K562 (cell line): ENCODE measurements around the gene ZBTB46. TPM values are rescaled to one million over a fixed set of nuclear protein-coding genes. Genes with fewer than 3 reads are reported as not detected.
"Not testable (repeated sequence)": the region's sequence is repeated elsewhere in the genome, so short reads cannot be mapped to it uniquely, and the experiment has no call there.

Experiments used
- ATAC-seq: fragments of 200-7000 bp; cut with Tn5 transposase; 3 replicates; pipeline ENCODE4 v1.9.1; 2020; ENCODE audit warnings: moderate library complexity
- BruUV-seq: library from RNA; stranded (reverse); fragments of 400-500 nt; replicated peaks from 2 replicates; lab custom pipeline; 2021; lab: Mats Ljungman, UMichigan
- CTCF ChIA-PET: fragments of 300-600 bp; formaldehyde crosslinking; extraction: SDS; loops from one replicate; lab custom pipeline; 2021; ENCODE audit warnings: low intra/inter-chr PET ratio; lab: Yijun Ruan, JAX
- POLR2A ChIA-PET: fragments of 300-600, 350-650 bp; sonication (Branson Sonifier 250); formaldehyde crosslinking; extraction: SDS; loops from one replicate; lab custom pipeline; 2021; ENCODE audit warnings: antibody characterized with exemption, inconsistent platforms; lab: Yijun Ruan, JAX
- DNase-seq, 4 experiments: peaks; one replicate each; pipeline versions ENCODE4 v3.0.0 to v3.0.0-alpha.2; 2011 to 2018; ENCODE audit warnings: low spot score in 3 of 4, mixed read lengths in 3 of 4; ENCODE audit errors: extremely low read depth in 1 of 4
- FAIRE-seq: peaks from 2 replicates; lab custom pipeline; 2011; peaks lifted over from hg19 to GRCh38; lab: Jason Lieb, UNC
- H2AFZ ChIP-seq: 2 replicates; pipeline ENCODE4 v1.6.0; 2011; ENCODE audit warnings: low read depth, low read length, control low read depth, inconsistent platforms
- H3K27ac ChIP-seq: fragments of 200-600 bp; 3 replicates; pipeline ENCODE4 v1.8.0; 2011; ENCODE audit warnings: low read depth, mild to moderate bottlenecking, control low read depth, inconsistent platforms, low read length, moderate library complexity, mixed read lengths; ENCODE audit errors: extremely low read depth
- H3K27me3 ChIP-seq, 2 experiments: fragments of 300-600 bp in 1 of 2; 2 replicates in 1 of 2; 3 replicates in 1 of 2; pipeline versions ENCODE4 v1.6.0 to v1.8.0; 2011; ENCODE audit warnings: inconsistent platforms in 2 of 2, low read length in 2 of 2, mild to moderate bottlenecking in 1 of 2, mixed read lengths in 1 of 2, moderate library complexity in 1 of 2; ENCODE audit not compliant: control insufficient read depth in 2 of 2, insufficient read depth in 2 of 2
- H3K36me3 ChIP-seq: fragments of 300-600 bp; 3 replicates; pipeline ENCODE4 v1.8.0; 2011; ENCODE audit warnings: mild to moderate bottlenecking, low read length, inconsistent platforms; ENCODE audit not compliant: control insufficient read depth, insufficient read depth
- H3K4me1 ChIP-seq, 2 experiments: fragments of 200-600 bp in 1 of 2; replicated peaks in 1 of 2; 2 replicates in 1 of 2; 3 replicates in 1 of 2; pipeline versions ENCODE4 v1.5.1 to v1.8.0; 2011; ENCODE audit warnings: inconsistent platforms in 2 of 2, low read length in 2 of 2, mild to moderate bottlenecking in 1 of 2, mixed read lengths in 1 of 2, moderate library complexity in 1 of 2; ENCODE audit not compliant: control insufficient read depth in 2 of 2, insufficient read depth in 2 of 2
- H3K4me2 ChIP-seq: 2 replicates; pipeline ENCODE4 v1.6.1; 2011; ENCODE audit warnings: low read length, control low read depth, inconsistent platforms, mixed read lengths; ENCODE audit not compliant: insufficient read depth
- H3K4me3 ChIP-seq: fragments of 200-600 bp; sonication (generic), shearing (Covaris generic); 2 replicates; pipeline ENCODE4 v1.5.1; 2016; ENCODE audit warnings: control low read depth, inconsistent platforms
- H3K79me2 ChIP-seq: fragments of 200-600 bp; 3 replicates; pipeline ENCODE4 v1.8.0; 2011; ENCODE audit warnings: low read length, inconsistent platforms; ENCODE audit not compliant: control insufficient read depth, insufficient read depth
- H3K9ac ChIP-seq, 2 experiments: 2 replicates each; pipeline versions ENCODE4 v1.6.0 to v1.6.1; 2011; ENCODE audit warnings: low read depth in 2 of 2, low read length in 2 of 2, control low read depth in 1 of 2, inconsistent platforms in 1 of 2, mild to moderate bottlenecking in 1 of 2, mixed read lengths in 1 of 2; ENCODE audit not compliant: insufficient read depth in 1 of 2
- H3K9me1 ChIP-seq: one replicate; pipeline ENCODE4 v1.6.0; 2011; ENCODE audit warnings: inconsistent platforms, mild to moderate bottlenecking, low read length, moderate library complexity; ENCODE audit not compliant: control insufficient read depth, insufficient read depth
- H3K9me3 ChIP-seq: replicated peaks from 2 replicates; pipeline ENCODE4 v1.5.1; 2011; ENCODE audit warnings: low read depth, low read length, inconsistent platforms; ENCODE audit not compliant: control insufficient read depth, insufficient read depth
- H4K20me1 ChIP-seq: replicated peaks from 2 replicates; pipeline ENCODE4 v1.6.1; 2011; ENCODE audit warnings: low read length, inconsistent platforms, mixed read lengths; ENCODE audit not compliant: control insufficient read depth, insufficient read depth
- ATF3 ChIP-seq, 2 experiments: fragments of 450-650 bp in 1 of 2; sonication (generic) in 1 of 2; formaldehyde crosslinking in 1 of 2; IDR thresholded peaks in 1 of 2; conservative IDR thresholded peaks in 1 of 2; 2 replicates each; pipeline versions ENCODE4 v1.6.1 to v1.8.1; 2016 to 2023; ENCODE audit warnings: mild to moderate bottlenecking in 2 of 2, moderate library complexity in 2 of 2, inconsistent platforms in 1 of 2, missing genetic modification reagents in 1 of 2
- BHLHE40 ChIP-seq: IDR thresholded peaks from 2 replicates; pipeline ENCODE4 v1.6.1; 2011; ENCODE audit warnings: low read length, improper control_type of control experiment
- JUND ChIP-seq, 2 experiments: IDR thresholded peaks; 2 replicates in 1 of 2; 3 replicates in 1 of 2; pipeline ENCODE4 v1.6.1; 2011; ENCODE audit warnings: borderline replicate concordance in 2 of 2, low read depth in 2 of 2, low read length in 2 of 2, improper control_type of control experiment in 1 of 2, missing biosample characterization in 1 of 2, missing genetic modification characterization in 1 of 2, missing genetic modification reagents in 1 of 2
- KDM1A ChIP-seq, 2 experiments: fragments of 450-650 bp; IDR thresholded peaks; 2 replicates each; pipeline ENCODE4 v1.6.1; 2016; ENCODE audit warnings: mild to moderate bottlenecking in 2 of 2
- ZNF384 ChIP-seq: IDR thresholded peaks from 2 replicates; pipeline ENCODE4 v1.6.1; 2012; ENCODE audit warnings: low read depth, low read length, improper control_type of control experiment
- whole genome bisulfite sequencing: fragments of 100-300 bp; shearing (Covaris generic); methylation state at CpG from one replicate; pipeline ENCODE4 v1.1.6; 2016; ENCODE audit warnings: low coverage, mixed read lengths; ENCODE audit not compliant: insufficient coverage; ENCODE audit errors: missing lambda C conversion rate; 5-methylcytosine and 5-hydroxymethylcytosine counted together
- in situ Hi-C: fragments of 300-500 bp; cut with MboI; formaldehyde crosslinking; loops from 4 replicates; pipeline ENCODE4 v1.15.0; 2018; ENCODE audit warnings: inconsistent platforms, mixed read lengths
- intact Hi-C: fragments of 100-400 bp; cut with micrococcal nuclease; formaldehyde crosslinking; loops from 2 replicates; pipeline ENCODE4 v1.14.2; 2022
- polyA plus RNA-seq, 8 experiments: library from polyadenylated mRNA; depleted of rRNA in 4 of 8; stranded (reverse) in 5 of 8; unstranded in 3 of 8; fragments of >200 nt; fragmentation: Nextera tagmentation in 2 of 8; fragmentation: Illumina TruSeq in 1 of 8; extraction: Ambion mirVana in 2 of 8; extraction: Trizol in 1 of 8; gene quantifications; 2 replicates each; pipeline versions ENCODE4 v1.2.1 to v1.2.3, GENCODE V29; 2011 to 2014; ENCODE audit warnings: inconsistent platforms in 1 of 8, missing spikeins in 1 of 8
- total RNA-seq, 7 experiments: library from RNA; depleted of rRNA in 6 of 7; stranded (reverse); fragments of >200 nt in 6 of 7; fragmentation: Illumina TruSeq in 2 of 7; extraction: Trizol in 2 of 7; gene quantifications; 2 replicates each; pipeline versions ENCODE4 v1.2.1 to v1.2.3, GENCODE V29; 2011 to 2021; ENCODE audit warnings: low replicate concordance in 1 of 7

ZBTB46 gene
- total and polyA plus RNA-seq, 9 of the 15 experiments (the other 6 are each of a cell fraction or from before 2014, with no cell fraction given): 0.29 to 4.1 (median 1.1) TPM

GRCh38 chr20:63799127-63799526, 31.9 kb downstream of the ZBTB46 start:
- H3K27ac ChIP-seq; H3K9ac ChIP-seq; H2AFZ ChIP-seq; intact Hi-C loops; CTCF ChIA-PET; H3K79me2 ChIP-seq; H3K9me3 ChIP-seq; in situ Hi-C loops; H3K4me2 ChIP-seq; BruUV-seq; ATAC-seq; H4K20me1 ChIP-seq; H3K36me3 ChIP-seq; H3K4me3 ChIP-seq; H3K9me1 ChIP-seq; TF ChIP-seq ATF3 (CRISPR knock-in tag; conservative IDR thresholded peaks at IDR 0.05): not testable (repeated sequence)
- H3K4me1 ChIP-seq: peaks cover 0 to 38% of the 10 kb centered on the region in 2 experiments; a peak in 2 of 5 replicates
- POLR2A ChIA-PET: interaction anchor here (1.4 kb wide), 1 partner anchor 13 kb away, joined by 5 read pairs; no protein-coding TSS in a partner anchor
- H3K27me3 ChIP-seq: peaks cover 2 to 49% of the 10 kb centered on the region in 2 experiments; a peak in 3 of 5 replicates
- WGBS: 0% methylated on average over 5 of the region's 5 CpGs
- 0 out of 2 replicates have a peak, but pooled peaks have one; percentile 51 for TF ChIP-seq ZNF384
- TF ChIP-seq KDM1A (IDR thresholded peaks at IDR 0.05): peak in 1 of 2 experiments; percentile 9; a peak in 1 of 4 replicates
- 0 out of 2 replicates have a peak, but pooled peaks have one; percentile 17 for TF ChIP-seq JUND (IDR thresholded peaks at IDR 0.05; ENCODE audit: borderline replicate concordance, low read depth, low read length)
- peak; percentile 11; the same call in 1 of the 3 replicates for TF ChIP-seq JUND (tag; IDR thresholded peaks at IDR 0.05; ENCODE audit: borderline replicate concordance, low read depth, low read length)
- peak; percentile 14; the same call in 1 of the 2 replicates for TF ChIP-seq BHLHE40
- TF ChIP-seq ATF3 (IDR thresholded peaks at IDR 0.05): peak; percentile 56
- FAIRE-seq (peak; percentile 73), DNase-seq (peak in 1 of 4 experiments; percentile 25)
